ENCODE results near the gene DNAJB4.

- TF ChIP-seq CTCF (IDR thresholded peaks at IDR 0.05 in 2 of 3, conservative IDR thresholded peaks at IDR 0.05 in 1 of 3; ENCODE audit: borderline replicate concordance in 1 of 3, insufficient read depth in 1 of 3, low read depth in 2 of 3, low read length in 2 of 3), result no peak
- TF ChIP-seq RAD21 (IDR thresholded peaks at IDR 0.05; ENCODE audit: low read depth), result no peak
Observed at GRCh38 chr1:78009836-78010235, 5.1 kb downstream of the DNAJB4 start.

Measured in HCT116 (cell line).